Pancreas (tissue), 10 donors: ENCODE data around the gene SKA2. TPM values are rescaled to one million over a fixed set of nuclear protein-coding genes. Genes with fewer than 3 reads are reported as not detected.
"Not testable (repeated sequence)": the region's sequence is repeated elsewhere in the genome, so short reads cannot be mapped to it uniquely, and the experiment has no call there.

ENCODE experiments used
- ATAC-seq, 4 donors: fragments of 200-7000 bp; cut with Tn5 transposase; one replicate each; pipeline versions ENCODE4 v1.8.0 to v1.9.1; 2020; ENCODE audit warnings: mild to moderate bottlenecking in 4 of 4, moderate library complexity in 4 of 4
- DNase-seq, 6 donors: peaks; one replicate each; pipeline ENCODE4 v3.0.0-alpha.2; 2020
- FAIRE-seq: peaks from 2 replicates; lab custom pipeline; 2012; peaks lifted over from hg19 to GRCh38; lab: Jason Lieb, UNC
- H3K27ac ChIP-seq, 4 donors: fragments of 200-600 bp; sonication (generic); 1 replicate in 3 of 4; 2 replicates in 1 of 4; pipeline versions ENCODE4 v1.5.0 to v1.8.0; 2020
- H3K27me3 ChIP-seq, 4 donors: fragments of 200-600 bp; one replicate each; pipeline ENCODE4 v1.8.0; 2021
- H3K36me3 ChIP-seq, 3 donors: fragments of 200-600 bp; sonication (generic) in 1 of 3; one replicate each; pipeline versions ENCODE4 v1.5.0 to v1.8.0; 2020 to 2021
- H3K4me1 ChIP-seq, 3 donors: fragments of 200-600 bp; one replicate each; pipeline ENCODE4 v1.8.0; 2021
- H3K4me3 ChIP-seq, 4 donors: fragments of 200-600 bp; sonication (generic) in 2 of 4; one replicate each; pipeline versions ENCODE4 v1.5.0 to v1.8.0; 2020 to 2021
- H3K9me3 ChIP-seq, 4 donors: fragments of 200-600 bp; one replicate each; pipeline ENCODE4 v1.8.0; 2021
- WGBS, 2 donors: extraction: QIAGEN DNeasy Blood & Tissue Kit; methylation state at CpG; one replicate each; pipeline ENCODE4 v1.1.7; 2013; 5-methylcytosine and 5-hydroxymethylcytosine counted together
- intact Hi-C, 3 donors: fragments of 100-400 bp; cut with DNase I; formaldehyde crosslinking; loops; one replicate each; pipeline versions ENCODE4 v1.11.1 to v1.14.2; 2022
- polyA plus RNA-seq, 2 donors: library from polyadenylated mRNA; stranded (reverse); fragments of 200-250 nt; gene quantifications; one replicate each; pipeline ENCODE4 v1.2.3, GENCODE V29; 2013
- total RNA-seq, 6 donors: library from RNA; stranded (reverse); fragmentation: NEBNext Ultra II Directional in 4 of 6; extraction: Animal tissue kit (Norgen Biotek cat#: 25700) in 4 of 6; gene quantifications; one replicate each; pipeline versions ENCODE4 v1.2.1 to v1.2.4, GENCODE V29; 2021 to 2023
- TF ChIP-seq, protein P1 (sequence below), 4 donors: fragments of 200-600 bp; sonication (generic) in 3 of 4; IDR thresholded peaks; one replicate each; pipeline versions ENCODE4 v1.5.0 to v1.8.0; 2021; ENCODE audit warnings: antibody characterized with exemption in 4 of 4
- donor health status: healthy with polysubstance abuse.
- donor health status: DM: no; HTN: no; CAD: no; lungs with moderate emphysema.
- donor health status: DM: no; HTN: no; CAD: no.
- donor health status: control.
- donor health status: control.
- donor health status: Bipolar disorder and iron deficiency.
- donor health status: DM: yes; HTN: yes; CAD: no.
- donor health status: DM: no; HTN: no; CAD: no.
- donor health status: DM: no; HTN: no; CAD: no.
- donor health status: DM: yes; HTN: yes; CAD: no.

Gene SKA2
- total and polyA plus RNA-seq, 8 donors = 7.6 to 19.5 (median 12.4) TPM

- Histone ChIP-seq H3K27me3 (no peaks in the 10 kb centered on the region), H3K27ac (no peak overlapping the region), H3K36me3 (no peaks in the 10 kb centered on the region), H3K4me3 (no peak overlapping the region), H3K4me1 (peaks cover 0 to 9% (median 7%) of the 10 kb centered on the region in 3 donors), H3K9me3 (no peaks in the 10 kb centered on the region)
- no peak for DNase-seq
- WGBS, 2 donors = 77 to 86% methylated on average over 2 of the region's 2 CpGs
- intact Hi-C loops = no loop called here
- TF ChIP-seq, protein P1, sequence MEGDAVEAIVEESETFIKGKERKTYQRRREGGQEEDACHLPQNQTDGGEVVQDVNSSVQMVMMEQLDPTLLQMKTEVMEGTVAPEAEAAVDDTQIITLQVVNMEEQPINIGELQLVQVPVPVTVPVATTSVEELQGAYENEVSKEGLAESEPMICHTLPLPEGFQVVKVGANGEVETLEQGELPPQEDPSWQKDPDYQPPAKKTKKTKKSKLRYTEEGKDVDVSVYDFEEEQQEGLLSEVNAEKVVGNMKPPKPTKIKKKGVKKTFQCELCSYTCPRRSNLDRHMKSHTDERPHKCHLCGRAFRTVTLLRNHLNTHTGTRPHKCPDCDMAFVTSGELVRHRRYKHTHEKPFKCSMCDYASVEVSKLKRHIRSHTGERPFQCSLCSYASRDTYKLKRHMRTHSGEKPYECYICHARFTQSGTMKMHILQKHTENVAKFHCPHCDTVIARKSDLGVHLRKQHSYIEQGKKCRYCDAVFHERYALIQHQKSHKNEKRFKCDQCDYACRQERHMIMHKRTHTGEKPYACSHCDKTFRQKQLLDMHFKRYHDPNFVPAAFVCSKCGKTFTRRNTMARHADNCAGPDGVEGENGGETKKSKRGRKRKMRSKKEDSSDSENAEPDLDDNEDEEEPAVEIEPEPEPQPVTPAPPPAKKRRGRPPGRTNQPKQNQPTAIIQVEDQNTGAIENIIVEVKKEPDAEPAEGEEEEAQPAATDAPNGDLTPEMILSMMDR (IDR thresholded peaks at IDR 0.05) = no peak
- no peak for FAIRE-seq
- ATAC-seq = no peak
Measured at GRCh38 chr17:59149051-59149450, 5.9 kb downstream of the SKA2 start.

- WGBS, 2 donors = 88 to 96% methylated on average over 4 of the region's 4 CpGs
- ATAC-seq (no peak), FAIRE-seq (no peak)
Measured at GRCh38 chr17:59145571-59146096, 9.4 kb downstream of the SKA2 start.

DNA sequence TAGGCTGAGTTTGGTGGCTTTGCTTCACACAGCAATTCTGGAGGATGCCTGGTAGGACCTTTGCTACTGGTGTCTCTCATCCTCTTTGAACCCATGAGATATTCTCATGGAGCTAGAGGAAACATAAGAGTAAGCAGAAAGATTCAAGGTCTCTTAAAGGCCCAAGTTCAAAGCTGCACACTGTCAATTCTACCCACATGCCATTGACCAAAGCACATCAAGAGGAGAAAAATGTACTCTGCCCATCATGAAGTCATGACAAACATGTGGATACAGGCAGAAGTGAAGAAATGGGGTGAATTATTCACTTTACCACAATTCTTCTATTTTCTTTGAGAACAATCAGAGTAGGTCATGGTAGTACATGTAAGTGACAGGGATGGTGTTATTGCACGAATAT is 13.1 kb downstream of the SKA2 start:
- H3K27ac ChIP-seq = no peak overlapping the region

More at GRCh38 chr17:59145571-59146096, 9.4 kb downstream of the SKA2 start:
- Histone ChIP-seq H3K4me3 (no peak overlapping the region), H3K4me1 (no peaks in the 10 kb centered on the region), H3K27ac (no peak overlapping the region), H3K9me3 (no peaks in the 10 kb centered on the region), H3K27me3 (no peaks in the 10 kb centered on the region), H3K36me3 (no peaks in the 10 kb centered on the region)
- DNase-seq = no peak
- TF ChIP-seq, protein P1 (IDR thresholded peaks at IDR 0.05) = no peak
- intact Hi-C loops = no loop called here

DNA sequence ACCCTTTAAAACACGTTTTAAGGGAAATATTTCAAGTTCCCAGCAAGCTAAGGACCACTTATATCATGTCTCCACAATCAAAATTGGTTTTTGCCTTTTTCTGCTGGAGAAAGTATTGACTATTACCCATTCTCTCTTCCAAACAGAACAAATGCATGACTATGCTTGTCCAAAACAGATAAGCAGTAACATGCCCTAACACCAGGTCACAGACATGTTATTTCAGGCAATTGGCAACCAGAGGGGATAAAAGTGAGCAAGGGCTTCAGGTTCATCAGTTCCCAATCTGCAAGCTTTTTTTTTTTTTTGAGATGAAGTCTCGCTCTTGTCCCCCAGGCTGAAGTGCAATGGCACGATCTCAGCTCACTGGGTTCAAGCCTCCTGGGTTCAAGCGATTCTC is 15.0 kb downstream of the SKA2 start:
- DNase-seq (no peak), FAIRE-seq (no peak), ATAC-seq (no peak)
- no peaks in the 10 kb centered on the region for H3K9me3 ChIP-seq
- H3K4me1 ChIP-seq = no peaks in the 10 kb centered on the region
- TF ChIP-seq, protein P1 (IDR thresholded peaks at IDR 0.05) = no peak
- no peak overlapping the region for H3K27ac ChIP-seq
- no peak overlapping the region for H3K4me3 ChIP-seq
- intact Hi-C loops = no loop called here
- 93 to 94% methylated on average over 4 of the region's 4 CpGs for WGBS, 2 donors
- H3K27me3 ChIP-seq = no peaks in the 10 kb centered on the region
- no peaks in the 10 kb centered on the region for H3K36me3 ChIP-seq

More for the DNA sequence above, 13.1 kb downstream of the SKA2 start:
- Histone ChIP-seq H3K36me3 (no peaks in the 10 kb centered on the region), H3K4me1 (no peaks in the 10 kb centered on the region), H3K4me3 (no peak overlapping the region), H3K9me3 (no peaks in the 10 kb centered on the region), H3K27me3 (no peaks in the 10 kb centered on the region)
- TF ChIP-seq, protein P1 (IDR thresholded peaks at IDR 0.05) = no peak
- FAIRE-seq (no peak), ATAC-seq (no peak), DNase-seq (no peak)
- intact Hi-C loops = no loop called here
- WGBS, 2 donors = 91 to 95% methylated on average over 1 of the region's 1 CpG

DNA sequence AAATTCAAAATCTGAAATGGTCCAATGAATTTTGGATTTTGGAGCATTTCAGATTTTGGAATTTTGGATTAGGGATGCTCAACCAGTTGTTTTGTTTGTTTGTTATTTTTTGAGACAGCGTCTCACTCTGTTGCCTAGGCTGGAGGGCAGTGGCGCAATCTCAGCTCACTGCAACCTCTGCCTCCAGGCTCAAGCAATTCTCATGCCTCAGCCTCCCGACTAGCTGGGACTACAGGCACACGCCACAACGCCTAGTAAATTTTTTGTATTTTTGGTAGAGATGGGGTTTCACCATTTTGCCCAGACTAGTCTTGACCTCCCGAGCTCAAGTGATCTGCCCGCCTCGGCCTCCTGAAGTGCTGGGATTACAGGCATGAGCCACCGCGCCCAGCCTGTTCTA is 16.6 kb downstream of the SKA2 start:
- H3K4me1 ChIP-seq = not testable (repeated sequence)

More for the DNA sequence above, 16.6 kb downstream of the SKA2 start:
- H3K9me3 ChIP-seq, H3K27me3 ChIP-seq, FAIRE-seq, H3K27ac ChIP-seq, DNase-seq, intact Hi-C loops, ATAC-seq, H3K36me3 ChIP-seq, H3K4me3 ChIP-seq: not testable (repeated sequence)
- WGBS, 2 donors = 97 to 98% methylated on average over 10 of the region's 10 CpGs
